CD4-positive, CD25-positive, alpha-beta regulatory T cell (primary cell): ENCODE data around the gene PAK6. TPM values are rescaled to one million over a fixed set of nuclear protein-coding genes. Genes with fewer than 3 reads are reported as not detected.

Source experiments
- ATAC-seq, 2 donors: fragments of 150-1000 bp; cut with Tn5 transposase; one replicate each; pipeline ENCODE4 v1.10.0; 2021; ENCODE audit warnings: low read depth in 2 of 2, moderate number of reproducible peaks in 2 of 2, moderate library complexity in 1 of 2
- DNase-seq, 3 donors: peaks; one replicate each; pipeline versions ENCODE4 v3.0.0 to v3.0.0-alpha.2; 2012 to 2022; ENCODE audit warnings: mixed read lengths in 1 of 3
- H3K27ac ChIP-seq: one replicate; pipeline ENCODE4 v1.7.0; 2013; ENCODE audit warnings: mild to moderate bottlenecking, low read length; ENCODE audit not compliant: insufficient read depth, poor library complexity, severe bottlenecking
- H3K27me3 ChIP-seq: one replicate; pipeline ENCODE4 v1.7.0; 2013; ENCODE audit warnings: low read length; ENCODE audit not compliant: control insufficient read depth, insufficient read depth
- H3K36me3 ChIP-seq: one replicate; pipeline ENCODE4 v1.7.0; 2013; ENCODE audit warnings: mild to moderate bottlenecking, low read length, moderate library complexity; ENCODE audit not compliant: control insufficient read depth, insufficient read depth
- H3K4me1 ChIP-seq: 2 replicates; pipeline ENCODE4 v1.7.0; 2013; ENCODE audit warnings: mild to moderate bottlenecking, low read length; ENCODE audit not compliant: insufficient read depth, control insufficient read depth, poor library complexity, severe bottlenecking
- H3K4me3 ChIP-seq: one replicate; pipeline ENCODE4 v1.7.0; 2013; ENCODE audit warnings: low read depth, mild to moderate bottlenecking, low read length, moderate library complexity
- H3K9me3 ChIP-seq, 2 experiments: 1 replicate in 1 of 2; 2 replicates in 1 of 2; pipeline ENCODE4 v1.7.0; 2013; ENCODE audit warnings: low read length in 2 of 2, mild to moderate bottlenecking in 1 of 2, moderate library complexity in 1 of 2; ENCODE audit not compliant: control insufficient read depth in 2 of 2
- H3K27ac Mint-ChIP-seq, 3 donors: one replicate each; pipeline ENCODE4 v1.8.0; 2020 to 2022; ENCODE audit warnings: mild to moderate bottlenecking in 3 of 3, mixed read lengths in 3 of 3, moderate library complexity in 2 of 3
- H3K27me3 Mint-ChIP-seq: one replicate; pipeline ENCODE4 v1.8.0; 2022; ENCODE audit warnings: mild to moderate bottlenecking, mixed read lengths
- H3K36me3 Mint-ChIP-seq: one replicate; pipeline ENCODE4 v1.8.0; 2020; ENCODE audit warnings: mixed read lengths
- H3K4me1 Mint-ChIP-seq, 4 donors: one replicate each; pipeline ENCODE4 v1.8.0; 2020 to 2022; ENCODE audit warnings: mixed read lengths in 4 of 4, mild to moderate bottlenecking in 1 of 4
- H3K4me3 Mint-ChIP-seq, 4 donors: one replicate each; pipeline ENCODE4 v1.8.0; 2020 to 2022; ENCODE audit warnings: mild to moderate bottlenecking in 4 of 4, mixed read lengths in 4 of 4, moderate library complexity in 3 of 4
- H3K9me3 Mint-ChIP-seq, 7 donors: one replicate each; pipeline ENCODE4 v1.8.0; 2020 to 2022; ENCODE audit warnings: mixed read lengths in 7 of 7, mild to moderate bottlenecking in 3 of 7, moderate library complexity in 2 of 7
- polyA plus RNA-seq, 4 donors: library from polyadenylated mRNA; unstranded; fragments of 300-500 nt; fragmentation: Illumina TruSeq; gene quantifications; one replicate each; pipeline ENCODE4 v1.2.3, GENCODE V29; 2021
- total RNA-seq: library from RNA; stranded (reverse); gene quantifications from one replicate; pipeline ENCODE4 v1.2.3, GENCODE V29; 2022

The PAK6 gene
- total and polyA plus RNA-seq, 5 donors from 2014 or later: not detected

- Mint-ChIP-seq H3K27me3 (peaks cover 30% of the 10 kb centered on the region), H3K9me3 (no peaks in the 10 kb centered on the region)
Observed at GRCh38 chr15:40314723-40315276, 75.9 kb downstream of the PAK6 start.

GRCh38 chr15:40316931-40317330, 78.1 kb downstream of the PAK6 start:
- peaks cover 7 to 14% (median 8%) of the 10 kb centered on the region in 4 donors for H3K4me1 Mint-ChIP-seq
- Histone ChIP-seq H3K27me3 (peaks cover 16% of the 10 kb centered on the region), H3K4me3 (no peak overlapping the region), H3K27ac (no peak overlapping the region), H3K9me3 (no peaks in the 10 kb centered on the region), H3K36me3 (no peaks in the 10 kb centered on the region), H3K4me1 (peaks cover 5% of the 10 kb centered on the region)
- H3K9me3 Mint-ChIP-seq: no peaks in the 10 kb centered on the region
- H3K36me3 Mint-ChIP-seq: no peaks in the 10 kb centered on the region
- no peak for DNase-seq
- no peak for ATAC-seq
- H3K27me3 Mint-ChIP-seq: peaks cover 38% of the 10 kb centered on the region
- H3K4me3 Mint-ChIP-seq: no peak overlapping the region
- peak overlapping the region in 1 of 3 donors; percentile 85 for H3K27ac Mint-ChIP-seq

More at GRCh38 chr15:40314723-40315276, 75.9 kb downstream of the PAK6 start:
- no peak overlapping the region for H3K27ac ChIP-seq
- H3K4me1 ChIP-seq: no peaks in the 10 kb centered on the region
- peaks cover 13% of the 10 kb centered on the region for H3K27me3 ChIP-seq
- H3K9me3 ChIP-seq: no peaks in the 10 kb centered on the region
- no peaks in the 10 kb centered on the region for H3K36me3 ChIP-seq
- ATAC-seq (no peak), DNase-seq (no peak)
- no peak overlapping the region for H3K27ac Mint-ChIP-seq
- H3K4me1 Mint-ChIP-seq: peaks cover 3 to 7% (median 5%) of the 10 kb centered on the region in 4 donors
- peak overlapping the region in 1 of 4 donors; percentile 24 for H3K4me3 Mint-ChIP-seq
- H3K4me3 ChIP-seq: no peak overlapping the region
- no peaks in the 10 kb centered on the region for H3K36me3 Mint-ChIP-seq

- H3K36me3 ChIP-seq: no peaks in the 10 kb centered on the region
- ATAC-seq (no peak), DNase-seq (no peak)
- no peak overlapping the region for H3K27ac Mint-ChIP-seq
- H3K36me3 Mint-ChIP-seq: no peaks in the 10 kb centered on the region
- no peaks in the 10 kb centered on the region for H3K9me3 ChIP-seq
- peaks cover 5% of the 10 kb centered on the region for H3K4me1 ChIP-seq
- no peak overlapping the region for H3K4me3 ChIP-seq
- H3K9me3 Mint-ChIP-seq: no peaks in the 10 kb centered on the region
- H3K4me3 Mint-ChIP-seq: no peak overlapping the region
- H3K27me3 Mint-ChIP-seq: peaks cover 38% of the 10 kb centered on the region
- H3K4me1 Mint-ChIP-seq: peaks cover 7 to 15% (median 8%) of the 10 kb centered on the region in 4 donors
- H3K27ac ChIP-seq: no peak overlapping the region
- H3K27me3 ChIP-seq: peaks cover 16% of the 10 kb centered on the region
Observed at GRCh38 chr15:40317580-40317979, 78.7 kb downstream of the PAK6 start.

- no peak for DNase-seq
- Histone ChIP-seq H3K4me3 (no peak overlapping the region), H3K27ac (no peak overlapping the region), H3K4me1 (peaks cover 24% of the 10 kb centered on the region), H3K36me3 (no peaks in the 10 kb centered on the region), H3K9me3 (no peaks in the 10 kb centered on the region), H3K27me3 (peaks cover 13% of the 10 kb centered on the region)
- H3K4me3 Mint-ChIP-seq: peak overlapping the region in 1 of 4 donors; percentile 37
- H3K27ac Mint-ChIP-seq: no peak overlapping the region
- no peaks in the 10 kb centered on the region for H3K36me3 Mint-ChIP-seq
- peaks cover 12 to 26% (median 18%) of the 10 kb centered on the region in 4 donors for H3K4me1 Mint-ChIP-seq
- ATAC-seq: no peak
- H3K27me3 Mint-ChIP-seq: peaks cover 46% of the 10 kb centered on the region
- H3K9me3 Mint-ChIP-seq: no peaks in the 10 kb centered on the region
Observed at GRCh38 chr15:40320409-40320808, 81.5 kb downstream of the PAK6 start.

- Mint-ChIP-seq H3K27me3 (peaks cover 40% of the 10 kb centered on the region), H3K27ac (peak overlapping the region in 1 of 3 donors; percentile 54)
Observed at GRCh38 chr15:40320931-40321371, 82.1 kb downstream of the PAK6 start.

GRCh38 chr15:40322531-40323238, 83.8 kb downstream of the PAK6 start:
- ATAC-seq: no peak
- peaks cover 24% of the 10 kb centered on the region for H3K4me1 ChIP-seq
- Mint-ChIP-seq H3K4me1 (peaks cover 12 to 38% (median 23%) of the 10 kb centered on the region in 4 donors), H3K4me3 (peak overlapping the region; percentile 65 to 92 (median 87)), H3K36me3 (no peaks in the 10 kb centered on the region), H3K27ac (peak overlapping the region; percentile 38 to 62 (median 60)), H3K9me3 (no peaks in the 10 kb centered on the region), H3K27me3 (peaks cover 27% of the 10 kb centered on the region)
- H3K9me3 ChIP-seq: no peaks in the 10 kb centered on the region
- no peak for DNase-seq
- peak overlapping the region; percentile 60 for H3K27ac ChIP-seq
- H3K27me3 ChIP-seq: peaks cover 10% of the 10 kb centered on the region
- no peaks in the 10 kb centered on the region for H3K36me3 ChIP-seq
- peak overlapping the region; percentile 51 for H3K4me3 ChIP-seq

More at GRCh38 chr15:40320931-40321371, 82.1 kb downstream of the PAK6 start:
- H3K36me3 ChIP-seq: no peaks in the 10 kb centered on the region
- H3K27me3 ChIP-seq: peaks cover 13% of the 10 kb centered on the region
- peaks cover 24% of the 10 kb centered on the region for H3K4me1 ChIP-seq
- Mint-ChIP-seq H3K36me3 (no peaks in the 10 kb centered on the region), H3K9me3 (no peaks in the 10 kb centered on the region), H3K4me3 (peak overlapping the region; percentile 9 to 95 (median 46)), H3K4me1 (peaks cover 12 to 32% (median 22%) of the 10 kb centered on the region in 4 donors)
- H3K9me3 ChIP-seq: no peaks in the 10 kb centered on the region
- peak; percentile 43 to 77 (median 71) for DNase-seq
- peak overlapping the region; percentile 1 for H3K27ac ChIP-seq
- peak; percentile 25 to 32 for ATAC-seq
- no peak overlapping the region for H3K4me3 ChIP-seq

- H3K27ac ChIP-seq: peak within 1 kb of the TSS; percentile 60
- H3K27ac Mint-ChIP-seq: peak within 1 kb of the TSS; percentile 38 to 60 (median 55)
- H3K4me3 Mint-ChIP-seq: peak within 1 kb of the TSS; percentile 85 to 93 (median 92)
- no peaks in the 10 kb centered on the region for H3K36me3 Mint-ChIP-seq
- peak within 1 kb of the TSS; percentile 51 for H3K4me3 ChIP-seq
- H3K9me3 ChIP-seq: no peaks in the 10 kb centered on the region
- peaks cover 17 to 38% (median 23%) of the 10 kb centered on the region in 4 donors for H3K4me1 Mint-ChIP-seq
- H3K36me3 ChIP-seq: no peaks in the 10 kb centered on the region
- H3K27me3 Mint-ChIP-seq: peaks cover 22% of the 10 kb centered on the region
- DNase-seq (peak; percentile 84 to 95 (median 90)), ATAC-seq (peak; percentile 92)
- peaks cover 8% of the 10 kb centered on the region for H3K27me3 ChIP-seq
- peaks cover 24% of the 10 kb centered on the region for H3K4me1 ChIP-seq
- H3K9me3 Mint-ChIP-seq: no peaks in the 10 kb centered on the region
Observed at GRCh38 chr15:40323239-40323952, 84.5 kb downstream of the PAK6 start, which contains the start of gene INAFM2. TSS of gene INAFM2 (plus strand) at chr15:40323692. CDS start at chr15:40324056, 364 bp downstream.
